Activated CD4-positive, alpha-beta T cell treated with anti-CD3 and anti-CD28 coated beads, Interleukin-2, amount 10 ng/mL, durations not matched to agents 7 days and 5 days (primary cell): ENCODE measurements around the gene NTM. TPM values are rescaled to one million over a fixed set of nuclear protein-coding genes. Genes with fewer than 3 reads are reported as not detected.

Source experiments
- CTCF ChIA-PET: fragments of 350-600 bp; sonication (Branson Sonifier 250); formaldehyde crosslinking; loops from one replicate; lab custom pipeline; 2021; ENCODE audit warnings: antibody characterized with exemption; lab: Charles Lee
- POLR2A ChIA-PET: fragments of 350-600 bp; sonication (Branson Sonifier 250); formaldehyde crosslinking; loops from one replicate; lab custom pipeline; 2021; ENCODE audit warnings: antibody characterized with exemption; lab: Charles Lee
- DNase-seq: peaks from one replicate; pipeline ENCODE4 v3.0.0-alpha.2; 2020
- H3K27ac Mint-ChIP-seq: one replicate; pipeline ENCODE4 v1.8.0; 2021; ENCODE audit warnings: mild to moderate bottlenecking, moderate library complexity, mixed read lengths
- H3K27me3 Mint-ChIP-seq: one replicate; pipeline ENCODE4 v1.8.0; 2021; ENCODE audit warnings: mixed read lengths
- H3K36me3 Mint-ChIP-seq: one replicate; pipeline ENCODE4 v1.8.0; 2021; ENCODE audit warnings: low read depth, mixed read lengths
- H3K4me1 Mint-ChIP-seq: one replicate; pipeline ENCODE4 v1.8.0; 2021; ENCODE audit warnings: mixed read lengths
- H3K4me3 Mint-ChIP-seq: one replicate; pipeline ENCODE4 v1.8.0; 2021; ENCODE audit warnings: mild to moderate bottlenecking, moderate library complexity, mixed read lengths
- H3K9me3 Mint-ChIP-seq: one replicate; pipeline ENCODE4 v1.8.0; 2021; ENCODE audit warnings: mixed read lengths
- total RNA-seq, 2 experiments: library from RNA; stranded (reverse); gene quantifications; one replicate each; pipeline ENCODE4 v1.2.3, GENCODE V29; 2021

NTM gene
- total RNA-seq, 2 experiments from 2014 or later = not detected

DNA sequence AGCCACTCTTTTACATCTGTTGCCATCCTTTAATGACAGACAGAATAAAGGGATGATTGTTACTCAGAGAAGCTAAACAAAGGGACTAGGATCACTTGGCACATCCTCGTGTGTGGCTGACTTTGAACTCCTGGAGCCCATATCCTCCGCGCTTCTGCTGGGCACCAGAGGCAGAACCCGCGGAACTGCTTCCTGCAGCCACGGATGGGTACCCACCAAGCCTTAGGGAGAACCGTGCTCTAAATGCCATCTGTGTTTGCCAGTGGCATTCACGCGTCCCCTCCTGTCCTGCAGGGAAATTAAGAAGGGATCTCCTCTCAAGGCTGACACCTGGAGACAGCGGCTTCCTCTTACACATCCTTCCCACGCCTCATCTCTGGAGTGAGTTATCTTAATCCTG is 294.4 kb downstream of the NTM start:
- H3K9me3 Mint-ChIP-seq = no peaks in the 10 kb centered on the region
- CTCF ChIA-PET = interaction anchor here (0.6 kb wide), 1 partner anchor 1326 kb away, joined by 3 read pairs; no protein-coding TSS in a partner anchor
- H3K27ac Mint-ChIP-seq = no peak overlapping the region
- DNase-seq = no peak
- H3K27me3 Mint-ChIP-seq = no peaks in the 10 kb centered on the region
- no peaks in the 10 kb centered on the region for H3K4me1 Mint-ChIP-seq
- no peaks in the 10 kb centered on the region for H3K36me3 Mint-ChIP-seq
- H3K4me3 Mint-ChIP-seq = no peak overlapping the region
- POLR2A ChIA-PET = no interaction called here

- DNase-seq = no peak
- no peaks in the 10 kb centered on the region for H3K9me3 Mint-ChIP-seq
- no peak overlapping the region for H3K27ac Mint-ChIP-seq
- no peaks in the 10 kb centered on the region for H3K27me3 Mint-ChIP-seq
- no peaks in the 10 kb centered on the region for H3K4me1 Mint-ChIP-seq
- no peaks in the 10 kb centered on the region for H3K36me3 Mint-ChIP-seq
- H3K4me3 Mint-ChIP-seq = no peak overlapping the region
- POLR2A ChIA-PET = no interaction called here
- CTCF ChIA-PET = interaction anchor here (0.6 to 1.1 kb wide), 2 partner anchors 14 to 1326 kb away, joined by 3 read pairs; no protein-coding TSS in a partner anchor
Measured at GRCh38 chr11:131665344-131665968, 295.0 kb downstream of the NTM start.

GRCh38 chr11:131666006-131666405 is 295.6 kb downstream of the NTM start:
- H3K9me3 Mint-ChIP-seq = no peaks in the 10 kb centered on the region
- H3K27ac Mint-ChIP-seq = no peak overlapping the region
- H3K4me1 Mint-ChIP-seq = no peaks in the 10 kb centered on the region
- POLR2A ChIA-PET = no interaction called here
- no peak for DNase-seq
- no peaks in the 10 kb centered on the region for H3K27me3 Mint-ChIP-seq
- H3K36me3 Mint-ChIP-seq = no peaks in the 10 kb centered on the region
- no peak overlapping the region for H3K4me3 Mint-ChIP-seq
- CTCF ChIA-PET = interaction anchor here (1.1 kb wide), 1 partner anchor 15 kb away, joined by 3 read pairs; no protein-coding TSS in a partner anchor

- ChIA-PET CTCF (interaction anchor here (1.1 kb wide), 1 partner anchor 16 kb away, joined by 3 read pairs; no protein-coding TSS in a partner anchor), POLR2A (no interaction called here)
- DNase-seq = no peak
- no peaks in the 10 kb centered on the region for H3K4me1 Mint-ChIP-seq
- H3K9me3 Mint-ChIP-seq = no peaks in the 10 kb centered on the region
- no peaks in the 10 kb centered on the region for H3K36me3 Mint-ChIP-seq
- no peak overlapping the region for H3K4me3 Mint-ChIP-seq
- H3K27me3 Mint-ChIP-seq = no peaks in the 10 kb centered on the region
- H3K27ac Mint-ChIP-seq = no peak overlapping the region
Measured at GRCh38 chr11:131666617-131667016, 296.2 kb downstream of the NTM start.

GRCh38 chr11:131667566-131667965 is 297.2 kb downstream of the NTM start:
- H3K27ac Mint-ChIP-seq = no peak overlapping the region
- no peak for DNase-seq
- no peak overlapping the region for H3K4me3 Mint-ChIP-seq
- no peaks in the 10 kb centered on the region for H3K36me3 Mint-ChIP-seq
- no peaks in the 10 kb centered on the region for H3K9me3 Mint-ChIP-seq
- CTCF ChIA-PET = no interaction called here
- no peaks in the 10 kb centered on the region for H3K4me1 Mint-ChIP-seq
- POLR2A ChIA-PET = no interaction called here
- no peaks in the 10 kb centered on the region for H3K27me3 Mint-ChIP-seq

GRCh38 chr11:131668500-131669400 is 298.3 kb downstream of the NTM start:
- Mint-ChIP-seq H3K4me1 (no peaks in the 10 kb centered on the region), H3K4me3 (no peak overlapping the region), H3K9me3 (no peaks in the 10 kb centered on the region), H3K27me3 (no peaks in the 10 kb centered on the region), H3K27ac (no peak overlapping the region), H3K36me3 (no peaks in the 10 kb centered on the region)
- ChIA-PET CTCF (interaction anchor here (1.0 kb wide), 1 partner anchor 13 kb away, joined by 3 read pairs; no protein-coding TSS in a partner anchor), POLR2A (no interaction called here)
- peak; percentile 39 for DNase-seq

DNA sequence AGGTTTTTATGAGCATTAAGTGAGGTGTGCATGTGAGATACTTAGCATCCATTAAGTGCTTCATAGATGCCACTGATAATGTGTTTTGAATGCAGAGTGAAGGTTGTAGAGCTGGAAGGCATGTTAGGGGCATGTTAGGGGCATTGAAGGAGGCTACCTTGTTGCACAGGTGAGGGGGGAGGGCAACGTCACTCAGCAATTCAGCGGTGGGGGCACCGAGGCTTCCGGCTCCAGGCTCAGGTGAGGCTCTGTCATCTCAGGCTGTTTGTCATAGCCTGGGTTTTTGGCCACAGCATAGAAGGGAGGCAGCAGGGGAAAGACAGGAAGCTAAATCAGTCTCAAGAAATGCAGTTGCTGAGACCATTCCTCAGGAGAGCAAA is 299.0 kb downstream of the NTM start:
- POLR2A ChIA-PET = no interaction called here
- Mint-ChIP-seq H3K9me3 (no peaks in the 10 kb centered on the region), H3K27ac (no peak overlapping the region), H3K27me3 (no peaks in the 10 kb centered on the region), H3K36me3 (no peaks in the 10 kb centered on the region), H3K4me3 (no peak overlapping the region), H3K4me1 (no peaks in the 10 kb centered on the region)
- CTCF ChIA-PET = interaction anchor here (1.0 kb wide), 1 partner anchor 13 kb away, joined by 3 read pairs; no protein-coding TSS in a partner anchor
- DNase-seq = no peak

DNA sequence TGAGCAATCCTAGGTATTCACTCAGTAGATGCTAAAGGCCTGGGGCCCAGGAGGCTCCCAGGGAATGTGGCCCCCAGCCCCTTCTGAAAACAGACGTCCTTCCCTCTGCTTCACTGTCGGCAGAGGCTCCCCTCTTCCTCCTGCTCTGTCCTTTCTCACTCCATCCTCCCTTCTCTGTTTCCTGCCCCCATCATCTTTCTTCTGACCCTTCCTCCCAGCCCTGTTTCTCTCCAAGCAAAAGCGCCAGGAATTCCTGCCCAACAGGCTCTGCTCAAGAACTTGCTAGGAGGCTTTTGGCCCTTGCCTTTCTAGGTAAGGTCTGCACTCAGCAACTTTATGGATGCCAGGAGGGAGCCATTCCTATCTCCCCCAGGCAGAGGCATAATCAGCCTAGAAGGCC is 300.5 kb downstream of the NTM start:
- Mint-ChIP-seq H3K4me1 (no peaks in the 10 kb centered on the region), H3K27me3 (no peaks in the 10 kb centered on the region), H3K4me3 (no peak overlapping the region), H3K36me3 (no peaks in the 10 kb centered on the region), H3K9me3 (no peaks in the 10 kb centered on the region), H3K27ac (no peak overlapping the region)
- DNase-seq = no peak
- ChIA-PET CTCF (no interaction called here), POLR2A (no interaction called here)

DNA sequence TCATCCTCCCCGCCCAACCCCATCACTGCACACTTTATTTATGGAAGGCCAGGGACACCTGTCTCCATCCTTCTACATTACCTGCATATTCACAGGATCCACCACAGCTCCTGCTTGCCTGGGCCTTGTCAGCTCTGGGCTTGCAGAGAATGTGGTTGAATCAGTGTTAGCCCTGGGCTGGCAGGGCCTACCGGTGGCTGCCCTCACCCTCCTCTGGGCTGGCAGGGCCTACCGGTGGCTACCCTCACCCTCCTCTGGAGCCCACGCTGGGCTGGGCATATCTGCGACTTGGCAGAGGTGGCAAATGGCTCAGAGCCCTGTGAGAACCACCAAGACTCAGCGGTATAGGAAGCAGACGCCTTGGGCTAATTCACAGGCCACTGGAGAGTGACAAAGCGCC is 300.9 kb downstream of the NTM start:
- no peak for DNase-seq
- Mint-ChIP-seq H3K4me3 (no peak overlapping the region), H3K4me1 (no peaks in the 10 kb centered on the region), H3K27ac (no peak overlapping the region), H3K9me3 (no peaks in the 10 kb centered on the region), H3K27me3 (no peaks in the 10 kb centered on the region), H3K36me3 (no peaks in the 10 kb centered on the region)
- POLR2A ChIA-PET = no interaction called here
- CTCF ChIA-PET = no interaction called here

- no peaks in the 10 kb centered on the region for H3K4me1 Mint-ChIP-seq
- POLR2A ChIA-PET = no interaction called here
- no peaks in the 10 kb centered on the region for H3K9me3 Mint-ChIP-seq
- CTCF ChIA-PET = no interaction called here
- no peak for DNase-seq
- no peaks in the 10 kb centered on the region for H3K27me3 Mint-ChIP-seq
- no peaks in the 10 kb centered on the region for H3K36me3 Mint-ChIP-seq
- H3K27ac Mint-ChIP-seq = no peak overlapping the region
- H3K4me3 Mint-ChIP-seq = no peak overlapping the region
Measured at GRCh38 chr11:131671734-131672133, 301.3 kb downstream of the NTM start.

DNA sequence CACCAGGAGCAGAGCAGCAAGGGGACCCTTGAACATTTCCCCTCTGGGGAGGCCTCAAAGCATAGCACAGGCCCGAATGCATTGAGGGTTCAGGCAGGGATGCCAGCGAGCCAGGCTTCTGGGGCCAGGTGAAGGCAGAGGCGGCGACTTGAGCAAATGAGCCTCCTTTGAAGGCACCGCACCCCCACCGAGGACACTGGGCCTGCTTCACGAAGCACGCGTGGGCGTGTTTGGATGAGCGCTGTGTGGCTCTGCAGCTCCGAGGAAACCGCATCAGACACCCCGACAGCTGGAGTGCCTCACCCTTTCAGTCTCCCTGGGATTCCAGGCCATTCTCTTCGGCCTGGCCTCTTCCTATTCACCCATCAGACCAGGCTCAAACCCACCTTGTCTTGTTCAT is 301.8 kb downstream of the NTM start:
- Mint-ChIP-seq H3K27me3 (no peaks in the 10 kb centered on the region), H3K9me3 (no peaks in the 10 kb centered on the region), H3K4me1 (no peaks in the 10 kb centered on the region), H3K4me3 (no peak overlapping the region), H3K36me3 (no peaks in the 10 kb centered on the region), H3K27ac (no peak overlapping the region)
- CTCF ChIA-PET = no interaction called here
- POLR2A ChIA-PET = no interaction called here
- no peak for DNase-seq

GRCh38 chr11:131674051-131674755 is 303.8 kb downstream of the NTM start:
- Mint-ChIP-seq H3K36me3 (no peaks in the 10 kb centered on the region), H3K27ac (no peak overlapping the region), H3K4me3 (no peak overlapping the region), H3K4me1 (no peaks in the 10 kb centered on the region), H3K27me3 (no peaks in the 10 kb centered on the region), H3K9me3 (no peaks in the 10 kb centered on the region)
- ChIA-PET CTCF (interaction anchor here (0.7 to 1.7 kb wide), 3 partner anchors 14 to 758 kb away, joined by 3 to 6 read pairs (median 3); partner anchors contain the start of gene SNX19), POLR2A (no interaction called here)
- DNase-seq = peak; percentile 52
